Stomach (tissue), 9 donors: ENCODE measurements around the gene KSR2. TPM values are rescaled to one million over a fixed set of nuclear protein-coding genes. Genes with fewer than 3 reads are reported as not detected.

Experiments
- DNase-seq, 2 donors: peaks; one replicate each; pipeline versions ENCODE4 v3.0.0 to v3.0.0-alpha.2; 2013 to 2019
- H3K27ac ChIP-seq, 5 donors: fragments of 200-600 bp in 4 of 5; sonication (generic) in 4 of 5; one replicate each; pipeline ENCODE4 v1.5.1; 2013 to 2019; ENCODE audit warnings: mild to moderate bottlenecking in 1 of 5, moderate library complexity in 1 of 5
- H3K27me3 ChIP-seq, 3 donors: fragments of 200-600 bp; sonication (generic); one replicate each; pipeline ENCODE4 v1.5.1; 2017 to 2019; ENCODE audit warnings: mixed run types in 1 of 3
- H3K36me3 ChIP-seq, 4 donors: fragments of 200-600 bp; sonication (generic); 1 replicate in 3 of 4; 2 replicates in 1 of 4; pipeline ENCODE4 v1.5.1; 2016 to 2019
- H3K4me1 ChIP-seq, 4 donors: fragments of 200-600 bp; sonication (generic); one replicate each; pipeline ENCODE4 v1.5.1; 2016 to 2019
- H3K4me3 ChIP-seq, 4 donors: fragments of 200-600 bp; sonication (generic) in 3 of 4; one replicate each; pipeline ENCODE4 v1.5.1; 2016 to 2019; ENCODE audit warnings: mild to moderate bottlenecking in 1 of 4
- H3K9me3 ChIP-seq, 4 donors: fragments of 200-600 bp; sonication (generic); one replicate each; pipeline ENCODE4 v1.5.1; 2016 to 2019
- EP300 ChIP-seq: sonication (generic); formaldehyde crosslinking; IDR thresholded peaks from one replicate; pipeline ENCODE4 v1.6.1; 2017; ENCODE audit warnings: antibody characterized with exemption
- POLR2A ChIP-seq, 4 donors: fragments of 450-650 bp; IDR thresholded peaks; one replicate each; pipeline ENCODE4 v1.6.1; 2016; ENCODE audit warnings: antibody characterized with exemption in 4 of 4, control low read depth in 2 of 4, mild to moderate bottlenecking in 1 of 4, moderate library complexity in 1 of 4
- POLR2AphosphoS5 ChIP-seq, 3 donors: sonication (generic); formaldehyde crosslinking; IDR thresholded peaks; one replicate each; pipeline ENCODE4 v1.6.1; 2016; ENCODE audit warnings: antibody characterized with exemption in 3 of 3
- WGBS, 5 donors: extraction: QIAGEN DNeasy Blood & Tissue Kit in 3 of 5; methylation state at CpG; one replicate each; pipeline versions ENCODE4 v1.1.5 to v1.1.7; 2013 to 2018; 5-methylcytosine and 5-hydroxymethylcytosine counted together
- intact Hi-C: fragments of 100-400 bp; cut with DNase I; formaldehyde crosslinking; loops from one replicate; pipeline ENCODE4 v1.15.1; 2023; ENCODE audit warnings: low total_unique reads
- polyA plus RNA-seq, 3 donors: library from polyadenylated mRNA; stranded (reverse); fragments of 200-250 nt; gene quantifications; one replicate each; pipeline ENCODE4 v1.2.3, GENCODE V29; 2013
- total RNA-seq, 5 donors: library from RNA; depleted of rRNA; stranded (reverse); fragments of >200 nt; gene quantifications; one replicate each; pipeline versions ENCODE4 v1.1.0 to v1.2.3, GENCODE V29; 2014 to 2016
- TF ChIP-seq, protein P1 (sequence below), 7 experiments: fragments of 450-650 bp in 4 of 7; fragments of 200-600 bp in 3 of 7; sonication (generic) in 3 of 7; IDR thresholded peaks; one replicate each; pipeline ENCODE4 v1.5.1; 2016 to 2019; ENCODE audit warnings: antibody characterized with exemption in 7 of 7, control low read depth in 2 of 7, mild to moderate bottlenecking in 1 of 7
- donor health status: healthy with polysubstance abuse.
- donor health status: Bipolar disorder and iron deficiency.
- donor health status: healthy.

Gene KSR2
- total and polyA plus RNA-seq, 8 donors = 0.03 to 1.4 (median 0.26) TPM; not detected in 2

GRCh38 chr12:117533687-117534086, 435.1 kb downstream of the KSR2 start:
- intact Hi-C loops = no loop called here
- TF ChIP-seq, protein P1, sequence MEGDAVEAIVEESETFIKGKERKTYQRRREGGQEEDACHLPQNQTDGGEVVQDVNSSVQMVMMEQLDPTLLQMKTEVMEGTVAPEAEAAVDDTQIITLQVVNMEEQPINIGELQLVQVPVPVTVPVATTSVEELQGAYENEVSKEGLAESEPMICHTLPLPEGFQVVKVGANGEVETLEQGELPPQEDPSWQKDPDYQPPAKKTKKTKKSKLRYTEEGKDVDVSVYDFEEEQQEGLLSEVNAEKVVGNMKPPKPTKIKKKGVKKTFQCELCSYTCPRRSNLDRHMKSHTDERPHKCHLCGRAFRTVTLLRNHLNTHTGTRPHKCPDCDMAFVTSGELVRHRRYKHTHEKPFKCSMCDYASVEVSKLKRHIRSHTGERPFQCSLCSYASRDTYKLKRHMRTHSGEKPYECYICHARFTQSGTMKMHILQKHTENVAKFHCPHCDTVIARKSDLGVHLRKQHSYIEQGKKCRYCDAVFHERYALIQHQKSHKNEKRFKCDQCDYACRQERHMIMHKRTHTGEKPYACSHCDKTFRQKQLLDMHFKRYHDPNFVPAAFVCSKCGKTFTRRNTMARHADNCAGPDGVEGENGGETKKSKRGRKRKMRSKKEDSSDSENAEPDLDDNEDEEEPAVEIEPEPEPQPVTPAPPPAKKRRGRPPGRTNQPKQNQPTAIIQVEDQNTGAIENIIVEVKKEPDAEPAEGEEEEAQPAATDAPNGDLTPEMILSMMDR (IDR thresholded peaks at IDR 0.05) = no peak
- no peak for TF ChIP-seq POLR2A (IDR thresholded peaks at IDR 0.05)
- no peak for TF ChIP-seq POLR2AphosphoS5 (IDR thresholded peaks at IDR 0.05)
- no peak for TF ChIP-seq EP300
- H3K27ac ChIP-seq = no peak overlapping the region
- no peaks in the 10 kb centered on the region for H3K36me3 ChIP-seq
- WGBS, 5 donors = 61 to 71% (median 63%) methylated on average over 6 of the region's 6 CpGs
- no peaks in the 10 kb centered on the region for H3K4me1 ChIP-seq
- H3K4me3 ChIP-seq = no peak overlapping the region
- DNase-seq = no peak
- peaks cover 0 to 3% (median 0%) of the 10 kb centered on the region in 4 donors for H3K9me3 ChIP-seq
- peaks cover 0 to 5% (median 0%) of the 10 kb centered on the region in 3 donors for H3K27me3 ChIP-seq

DNA sequence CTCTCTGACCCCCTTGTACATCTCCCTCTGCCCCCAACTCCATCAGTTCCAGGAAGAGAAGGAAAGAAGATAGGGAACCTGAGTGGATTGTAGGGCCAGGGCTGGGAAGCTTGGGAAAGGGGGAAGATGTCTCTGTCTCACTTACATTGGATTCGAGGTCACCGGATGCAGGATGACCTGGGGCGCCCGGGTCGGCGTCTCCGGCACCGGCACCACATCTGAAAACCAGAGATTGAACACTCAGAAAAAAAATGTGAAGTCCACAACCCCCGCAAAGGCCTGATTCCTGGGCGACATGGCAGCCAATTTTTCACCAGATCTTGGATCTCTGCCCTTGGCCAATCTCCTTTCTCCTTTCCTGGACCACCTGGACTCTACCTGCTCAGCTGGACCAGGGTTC, 438.0 kb downstream of the KSR2 start:
- WGBS, 5 donors = 92 to 95% (median 94%) methylated on average over 10 of the region's 10 CpGs
- Histone ChIP-seq H3K27me3 (peaks cover 0 to 5% (median 0%) of the 10 kb centered on the region in 3 donors), H3K9me3 (peaks cover 0 to 3% (median 0%) of the 10 kb centered on the region in 4 donors), H3K36me3 (no peaks in the 10 kb centered on the region), H3K4me1 (no peaks in the 10 kb centered on the region), H3K27ac (no peak overlapping the region), H3K4me3 (no peak overlapping the region)
- intact Hi-C loops = no loop called here
- TF ChIP-seq EP300 (no peak), POLR2A (IDR thresholded peaks at IDR 0.05) (no peak), POLR2AphosphoS5 (IDR thresholded peaks at IDR 0.05) (no peak)
- TF ChIP-seq, protein P1 (IDR thresholded peaks at IDR 0.05) = no peak
- DNase-seq = no peak

GRCh38 chr12:117528538-117528937, 440.3 kb downstream of the KSR2 start:
- no peaks in the 10 kb centered on the region for H3K4me1 ChIP-seq
- H3K4me3 ChIP-seq = no peak overlapping the region
- intact Hi-C loops = no loop called here
- WGBS, 5 donors = 88 to 93% (median 93%) methylated on average over 7 of the region's 7 CpGs
- H3K9me3 ChIP-seq = peaks cover 0 to 3% (median 0%) of the 10 kb centered on the region in 4 donors
- DNase-seq = no peak
- H3K36me3 ChIP-seq = no peaks in the 10 kb centered on the region
- TF ChIP-seq, protein P1 (IDR thresholded peaks at IDR 0.05) = no peak
- TF ChIP-seq POLR2A (IDR thresholded peaks at IDR 0.05) (no peak), EP300 (no peak), POLR2AphosphoS5 (IDR thresholded peaks at IDR 0.05) (no peak)
- H3K27ac ChIP-seq = no peak overlapping the region
- no peaks in the 10 kb centered on the region for H3K27me3 ChIP-seq

GRCh38 chr12:117527479-117527855, 441.3 kb downstream of the KSR2 start:
- no peaks in the 10 kb centered on the region for H3K36me3 ChIP-seq
- no peaks in the 10 kb centered on the region for H3K4me1 ChIP-seq
- no peak overlapping the region for H3K27ac ChIP-seq
- peaks cover 0 to 3% (median 0%) of the 10 kb centered on the region in 4 donors for H3K9me3 ChIP-seq
- DNase-seq = no peak
- intact Hi-C loops = no loop called here
- 22 to 44% (median 30%) methylated on average over 4 of the region's 4 CpGs for WGBS, 5 donors
- no peak overlapping the region for H3K4me3 ChIP-seq
- TF ChIP-seq POLR2A (IDR thresholded peaks at IDR 0.05) = no peak
- TF ChIP-seq, protein P1 (IDR thresholded peaks at IDR 0.05) = no peak
- no peaks in the 10 kb centered on the region for H3K27me3 ChIP-seq
